Heart left ventricle (tissue), 13 donors: ENCODE results near the gene ARPC1A.

Experiments used
- POLR2A ChIP-seq, 2 donors: fragments of 450-650 bp; IDR thresholded peaks; one replicate each; pipeline ENCODE4 v1.6.1; 2017; ENCODE audit warnings: antibody characterized with exemption in 2 of 2, mild to moderate bottlenecking in 2 of 2, moderate library complexity in 2 of 2
- TF ChIP-seq, protein P1 (sequence below), 12 donors: fragments of 200-600 bp; sonication (generic) in 4 of 12; IDR thresholded peaks; one replicate each; pipeline versions ENCODE4 v1.5.0 to v1.8.0; 2018 to 2022; ENCODE audit warnings: antibody characterized with exemption in 12 of 12, mild to moderate bottlenecking in 5 of 12
- donor health status: ischemic (EF 13 %, LVEDD 7.1; RV severe dilation, severe dysfunction).
- donor health status: DM: no; HTN: yes; CAD: no.
- donor health status: DM: no; HTN: no; CAD: no.
- donor health status: ischemic (EF 25% LVEDD 6.9; RV normal size, moderate dysfunction).
- donor health status: ischemic (EF 25% LVEDD 5.7; RV mildly dilated, moderate dysfunction).
- donor health status: ischemic (EF 35%, LVEDD 5.7; RV mildly dilated, moderate dysfunction).
- donor health status: nonischemic (EF 11% LVEDD 7.7; RV severe dilation, severe dysfunction).
- donor health status: DM: yes; HTN: yes; CAD: no.
- donor health status: PGD.
- donor health status: ischemic (EF 29% LVEDD 5.4; RV normal size, mild dysfunction).
- donor health status: nonischemic (EF 23%, LVEDD 6.1; RV moderate dilation, normal function).

DNA sequence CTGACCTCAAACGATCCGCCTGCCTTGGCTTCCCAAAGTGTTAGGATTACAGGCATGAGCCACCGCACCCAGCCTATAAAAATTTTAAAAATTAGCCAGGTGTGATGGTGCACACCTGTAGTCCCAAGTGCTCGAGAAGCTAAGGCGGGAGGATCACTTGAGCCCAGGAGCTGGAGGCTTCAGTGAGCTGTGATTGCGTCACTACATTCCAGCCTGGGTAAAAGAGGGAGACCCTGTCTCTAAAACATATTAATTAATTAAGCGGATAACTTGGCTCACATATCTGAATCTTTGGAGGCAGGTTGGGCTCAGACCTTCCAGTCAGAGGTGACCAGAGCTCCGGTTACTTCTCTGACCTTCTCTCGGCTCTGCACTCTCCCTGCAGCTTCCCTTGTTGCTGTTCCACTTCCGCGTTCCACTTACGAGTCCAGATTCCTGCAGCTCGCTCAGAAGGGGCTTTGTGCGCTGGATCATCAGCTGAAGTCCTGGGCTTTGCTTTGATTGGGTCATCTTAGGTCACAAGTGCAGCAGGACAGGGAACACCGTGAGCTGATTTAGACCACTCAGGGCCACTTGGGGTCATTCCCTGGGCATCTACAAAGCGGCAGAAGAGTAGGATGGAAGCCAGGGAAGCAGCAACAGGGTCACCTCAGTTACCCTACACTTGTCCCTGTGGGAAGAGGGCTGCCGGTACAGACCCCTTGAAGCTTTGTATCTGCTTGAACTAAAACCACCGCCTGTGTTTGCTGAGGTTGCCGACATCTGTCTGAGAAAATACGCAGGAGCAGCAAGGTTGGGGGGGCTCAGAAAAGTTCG, 46.8 kb downstream of the ARPC1A start:
- TF ChIP-seq, protein P1, sequence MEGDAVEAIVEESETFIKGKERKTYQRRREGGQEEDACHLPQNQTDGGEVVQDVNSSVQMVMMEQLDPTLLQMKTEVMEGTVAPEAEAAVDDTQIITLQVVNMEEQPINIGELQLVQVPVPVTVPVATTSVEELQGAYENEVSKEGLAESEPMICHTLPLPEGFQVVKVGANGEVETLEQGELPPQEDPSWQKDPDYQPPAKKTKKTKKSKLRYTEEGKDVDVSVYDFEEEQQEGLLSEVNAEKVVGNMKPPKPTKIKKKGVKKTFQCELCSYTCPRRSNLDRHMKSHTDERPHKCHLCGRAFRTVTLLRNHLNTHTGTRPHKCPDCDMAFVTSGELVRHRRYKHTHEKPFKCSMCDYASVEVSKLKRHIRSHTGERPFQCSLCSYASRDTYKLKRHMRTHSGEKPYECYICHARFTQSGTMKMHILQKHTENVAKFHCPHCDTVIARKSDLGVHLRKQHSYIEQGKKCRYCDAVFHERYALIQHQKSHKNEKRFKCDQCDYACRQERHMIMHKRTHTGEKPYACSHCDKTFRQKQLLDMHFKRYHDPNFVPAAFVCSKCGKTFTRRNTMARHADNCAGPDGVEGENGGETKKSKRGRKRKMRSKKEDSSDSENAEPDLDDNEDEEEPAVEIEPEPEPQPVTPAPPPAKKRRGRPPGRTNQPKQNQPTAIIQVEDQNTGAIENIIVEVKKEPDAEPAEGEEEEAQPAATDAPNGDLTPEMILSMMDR (IDR thresholded peaks at IDR 0.05), result no peak
- no peak for TF ChIP-seq POLR2A (IDR thresholded peaks at IDR 0.05)
